ENCODE measurements around the gene TMED4.

TMED4 gene

GRCh38 chr7:44622342-44623151, 40.5 kb upstream of the TMED4 start:
- peaks cover 0 to 5% (median 0%) of the 10 kb centered on the region in 11 experiments; a peak in 2 of 22 replicates for H3K9me3 ChIP-seq (replicated peaks in 1 of 11)
- H3K36me3 ChIP-seq = peaks cover 42 to 62% (median 47%) of the 10 kb centered on the region in 11 experiments
- H3K4me1 ChIP-seq = peaks cover 0 to 93% (median 19%) of the 10 kb centered on the region in 10 experiments; a peak in 13 of 20 replicates
- peak overlapping the region in 4 of 11 experiments; percentile 0 to 49 (median 32); a peak in 3 of 22 replicates for H3K9ac ChIP-seq
- H3K4me2 ChIP-seq = peak overlapping the region in 5 of 11 experiments; percentile 37 to 84 (median 62); a peak in 9 of 22 replicates
- no peak overlapping the region for H3K4me3 ChIP-seq
- H3K27me3 ChIP-seq = no peaks in the 10 kb centered on the region
- TF ChIP-seq Cebpa-rat (IDR thresholded peaks at IDR 0.05) = no peak
- peak overlapping the region in 5 of 11 experiments; percentile 42 to 68 (median 57); a peak in 9 of 22 replicates for H3K27ac ChIP-seq
- H4K20me1 ChIP-seq = peaks cover 0 to 97% (median 61%) of the 10 kb centered on the region in 11 experiments; a peak in 19 of 22 replicates

GRCh38 chr7:44621750-44622103, 39.7 kb upstream of the TMED4 start:
- TF ChIP-seq Cebpa-rat (IDR thresholded peaks at IDR 0.05) = no peak
- Histone ChIP-seq H3K4me2 (peak overlapping the region in 7 of 11 experiments; percentile 4 to 84 (median 50); a peak in 11 of 22 replicates), H3K36me3 (peaks cover 34 to 54% (median 41%) of the 10 kb centered on the region in 11 experiments), H4K20me1 (peaks cover 0 to 97% (median 65%) of the 10 kb centered on the region in 11 experiments; a peak in 19 of 22 replicates), H3K4me3 (no peak overlapping the region), H3K9me3 (replicated peaks in 1 of 11) (peaks cover 0 to 5% (median 0%) of the 10 kb centered on the region in 11 experiments; a peak in 2 of 22 replicates), H3K27me3 (no peaks in the 10 kb centered on the region), H3K27ac (peak overlapping the region in 4 of 11 experiments; percentile 50 to 68 (median 59); a peak in 6 of 22 replicates), H3K4me1 (peaks cover 0 to 92% (median 19%) of the 10 kb centered on the region in 10 experiments; a peak in 13 of 20 replicates), H3K9ac (no peak overlapping the region; a peak in 2 of 22 replicates)

- no peak for TF ChIP-seq Cebpa-rat (IDR thresholded peaks at IDR 0.05)
- Histone ChIP-seq H4K20me1 (peaks cover under 1 to 94% (median 66%) of the 10 kb centered on the region in 11 experiments; a peak in 19 of 22 replicates), H3K36me3 (peaks cover 29 to 49% (median 36%) of the 10 kb centered on the region in 11 experiments), H3K4me1 (peaks cover 0 to 89% (median 19%) of the 10 kb centered on the region in 10 experiments; a peak in 13 of 20 replicates), H3K4me3 (no peak overlapping the region), H3K27me3 (no peaks in the 10 kb centered on the region), H3K4me2 (peak overlapping the region in 7 of 11 experiments; percentile 4 to 84 (median 50); a peak in 11 of 22 replicates), H3K9ac (peak overlapping the region in 2 of 11 experiments; percentile 44 to 58; a peak in 3 of 22 replicates), H3K9me3 (replicated peaks in 1 of 11) (peaks cover 0 to 5% (median 0%) of the 10 kb centered on the region in 11 experiments; a peak in 2 of 22 replicates), H3K27ac (peak overlapping the region in 5 of 11 experiments; percentile 26 to 68 (median 57); a peak in 9 of 22 replicates)
Observed at GRCh38 chr7:44621034-44621749, 39.2 kb upstream of the TMED4 start.

- no peaks in the 10 kb centered on the region for H3K27me3 ChIP-seq
- H3K27ac ChIP-seq = peak overlapping the region in 2 of 11 experiments; percentile 1 to 17; a peak in 2 of 22 replicates
- no peak for TF ChIP-seq Cebpa-rat (IDR thresholded peaks at IDR 0.05)
- H3K4me3 ChIP-seq = no peak overlapping the region
- H3K9me3 ChIP-seq (replicated peaks in 1 of 11) = peaks cover 0 to 5% (median 0%) of the 10 kb centered on the region in 11 experiments; a peak in 2 of 22 replicates
- H4K20me1 ChIP-seq = peaks cover 4 to 96% (median 71%) of the 10 kb centered on the region in 11 experiments; a peak in 19 of 22 replicates
- H3K36me3 ChIP-seq = peaks cover 11 to 26% (median 17%) of the 10 kb centered on the region in 11 experiments; a peak in 20 of 22 replicates
- no peak overlapping the region for H3K9ac ChIP-seq
- H3K4me2 ChIP-seq = peak overlapping the region in 3 of 11 experiments; percentile 5 to 45 (median 20); a peak in 3 of 22 replicates
- peaks cover 0 to 95% (median 33%) of the 10 kb centered on the region in 10 experiments; a peak in 13 of 20 replicates for H3K4me1 ChIP-seq
Observed at GRCh38 chr7:44618753-44619152, 36.7 kb upstream of the TMED4 start.

GRCh38 chr7:44618045-44618444, 36.0 kb upstream of the TMED4 start:
- peak overlapping the region in 2 of 11 experiments; percentile 45 to 46; a peak in 3 of 22 replicates for H3K4me2 ChIP-seq
- no peak overlapping the region for H3K9ac ChIP-seq
- peaks cover 0 to 93% (median 33%) of the 10 kb centered on the region in 10 experiments; a peak in 13 of 20 replicates for H3K4me1 ChIP-seq
- no peak for TF ChIP-seq Cebpa-rat (IDR thresholded peaks at IDR 0.05)
- peaks cover 4 to 96% (median 72%) of the 10 kb centered on the region in 11 experiments; a peak in 19 of 22 replicates for H4K20me1 ChIP-seq
- H3K36me3 ChIP-seq = peaks cover 11 to 24% (median 18%) of the 10 kb centered on the region in 11 experiments; a peak in 20 of 22 replicates
- H3K4me3 ChIP-seq = no peak overlapping the region
- peaks cover 0 to 5% (median 0%) of the 10 kb centered on the region in 11 experiments; a peak in 2 of 22 replicates for H3K9me3 ChIP-seq (replicated peaks in 1 of 11)
- peak overlapping the region in 2 of 11 experiments; percentile 19 to 35; a peak in 2 of 22 replicates for H3K27ac ChIP-seq
- H3K27me3 ChIP-seq = no peaks in the 10 kb centered on the region

- Histone ChIP-seq H4K20me1 (peaks cover 4 to 96% (median 72%) of the 10 kb centered on the region in 11 experiments; a peak in 19 of 22 replicates), H3K9me3 (replicated peaks in 1 of 11) (peaks cover 0 to 5% (median 0%) of the 10 kb centered on the region in 11 experiments; a peak in 2 of 22 replicates), H3K27ac (peak overlapping the region in 3 of 11 experiments; percentile 6 to 35 (median 19); a peak in 4 of 22 replicates), H3K27me3 (no peaks in the 10 kb centered on the region), H3K4me3 (no peak overlapping the region), H3K36me3 (peaks cover 11 to 24% (median 16%) of the 10 kb centered on the region in 11 experiments; a peak in 20 of 22 replicates), H3K9ac (0 out of 22 replicates have a peak overlapping the region, but pooled peaks of 1 of the 11 experiments have one; percentile 32), H3K4me2 (peak overlapping the region in 3 of 11 experiments; percentile 9 to 46 (median 20); a peak in 5 of 22 replicates), H3K4me1 (peaks cover 0 to 93% (median 27%) of the 10 kb centered on the region in 10 experiments; a peak in 13 of 20 replicates)
- no peak for TF ChIP-seq Cebpa-rat (IDR thresholded peaks at IDR 0.05)
Observed at GRCh38 chr7:44617225-44617890, 35.3 kb upstream of the TMED4 start.

DNA sequence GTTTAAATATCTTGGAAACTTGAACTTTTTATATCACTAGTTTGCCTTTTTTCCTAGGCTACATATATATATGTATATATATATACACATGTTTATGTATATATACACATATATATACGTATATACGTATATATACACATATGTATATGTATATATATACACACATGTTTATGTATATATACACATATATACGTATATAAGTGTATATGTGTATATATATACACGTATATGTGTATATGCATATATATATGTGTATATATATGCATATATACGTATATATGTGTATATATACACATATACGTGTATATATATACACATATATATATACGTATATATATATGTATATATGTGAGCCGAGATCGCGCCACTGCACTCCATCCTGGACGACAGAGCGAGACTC, 34.5 kb upstream of the TMED4 start:
- Histone ChIP-seq H4K20me1 (peaks cover 3 to 96% (median 73%) of the 10 kb centered on the region in 11 experiments; a peak in 18 of 22 replicates), H3K4me1 (peaks cover 0 to 91% (median 23%) of the 10 kb centered on the region in 10 experiments; a peak in 13 of 20 replicates), H3K27ac (peak overlapping the region in 1 of 11 experiments; percentile 72; a peak in 1 of 22 replicates), H3K4me3 (no peak overlapping the region), H3K9me3 (replicated peaks in 1 of 11) (peaks cover 0 to 3% (median 0%) of the 10 kb centered on the region in 11 experiments; a peak in 2 of 22 replicates), H3K4me2 (peak overlapping the region in 1 of 11 experiments; percentile 20; a peak in 1 of 22 replicates), H3K36me3 (peaks cover 11 to 24% (median 16%) of the 10 kb centered on the region in 11 experiments; a peak in 20 of 22 replicates), H3K9ac (no peak overlapping the region), H3K27me3 (no peaks in the 10 kb centered on the region)
- TF ChIP-seq Cebpa-rat (IDR thresholded peaks at IDR 0.05) = no peak
